Endothelial cell (in vitro differentiated cells): Measurements from ENCODE around the gene EXOC2. TPM values are rescaled to one million over a fixed set of nuclear protein-coding genes. Genes with fewer than 3 reads are reported as not detected.

ENCODE experiments used
- DNase-seq: peaks from one replicate; pipeline ENCODE4 v3.0.0; 2021; ENCODE audit warnings: low spot score
- H3K27ac Mint-ChIP-seq: one replicate; pipeline ENCODE4 v1.8.0; 2021; ENCODE audit warnings: mixed read lengths, inconsistent platforms; ENCODE audit not compliant: unreplicated experiment
- H3K27me3 Mint-ChIP-seq: one replicate; pipeline ENCODE4 v1.8.0; 2021; ENCODE audit warnings: mild to moderate bottlenecking, moderate library complexity, mixed read lengths, inconsistent platforms; ENCODE audit not compliant: unreplicated experiment
- H3K36me3 Mint-ChIP-seq: one replicate; pipeline ENCODE4 v1.8.0; 2021; ENCODE audit warnings: mild to moderate bottlenecking, low read depth, mixed read lengths, inconsistent platforms; ENCODE audit not compliant: unreplicated experiment
- H3K4me1 Mint-ChIP-seq: one replicate; pipeline ENCODE4 v1.8.0; 2021; ENCODE audit warnings: mild to moderate bottlenecking, mixed read lengths, inconsistent platforms; ENCODE audit not compliant: unreplicated experiment
- H3K4me3 Mint-ChIP-seq: one replicate; pipeline ENCODE4 v1.8.0; 2021; ENCODE audit warnings: mild to moderate bottlenecking, mixed read lengths, inconsistent platforms; ENCODE audit not compliant: unreplicated experiment
- H3K9me3 Mint-ChIP-seq: one replicate; pipeline ENCODE4 v1.8.0; 2021; ENCODE audit warnings: mixed read lengths, inconsistent platforms; ENCODE audit not compliant: unreplicated experiment
- CTCF ChIP-seq: fragments of 200-600 bp; sonication (generic); IDR thresholded peaks from one replicate; pipeline ENCODE4 v1.5.0; 2021; ENCODE audit warnings: antibody characterized with exemption; ENCODE audit not compliant: unreplicated experiment
- total RNA-seq: library from RNA; stranded (reverse); fragmentation: NEBNext Ultra II Directional; extraction: Animal tissue kit (Norgen Biotek cat#: 25700); gene quantifications from one replicate; pipeline ENCODE4 v1.2.1, GENCODE V29; 2021; ENCODE audit not compliant: unreplicated experiment

The EXOC2 gene
- total RNA-seq, 1 donor from 2014 or later, result 34.6 TPM

DNA sequence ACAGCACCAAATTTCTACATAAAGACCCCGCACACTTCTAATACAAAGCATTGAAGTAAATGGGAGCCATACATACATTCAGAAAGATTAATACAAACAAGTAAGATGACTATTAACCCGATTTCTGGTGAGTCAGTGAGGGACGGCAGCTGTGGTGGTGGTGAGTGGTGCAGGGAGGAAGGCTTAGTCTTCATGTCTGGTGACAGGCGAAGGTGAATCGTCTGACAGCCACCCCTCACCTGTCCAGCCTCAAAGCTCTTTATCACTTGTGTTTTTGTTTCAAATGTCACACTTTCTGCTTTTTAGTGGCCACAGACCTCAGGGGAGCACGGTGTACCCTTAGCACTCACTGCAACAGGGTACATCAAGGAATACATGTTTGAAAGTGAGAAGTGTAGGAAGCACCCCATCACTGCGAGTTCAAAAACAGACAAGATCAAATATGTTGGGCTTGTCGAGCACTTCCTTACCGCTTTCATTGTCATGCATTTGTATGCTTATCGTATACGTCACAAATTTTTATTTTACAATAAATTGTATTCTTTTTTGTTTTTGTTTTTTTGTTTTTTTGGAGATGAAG lies 237.8 kb downstream of the EXOC2 start:
- no peak for DNase-seq
- H3K4me1 Mint-ChIP-seq, result no peaks in the 10 kb centered on the region
- no peak for TF ChIP-seq CTCF
- no peak overlapping the region for H3K27ac Mint-ChIP-seq
- H3K36me3 Mint-ChIP-seq, result no peaks in the 10 kb centered on the region
- H3K4me3 Mint-ChIP-seq, result no peak overlapping the region
- H3K9me3 Mint-ChIP-seq, result no peaks in the 10 kb centered on the region
- H3K27me3 Mint-ChIP-seq, result peaks cover 5% of the 10 kb centered on the region

- Mint-ChIP-seq H3K27ac (no peak overlapping the region), H3K9me3 (no peaks in the 10 kb centered on the region), H3K36me3 (peaks cover 2% of the 10 kb centered on the region), H3K4me1 (no peaks in the 10 kb centered on the region), H3K27me3 (peaks cover 8% of the 10 kb centered on the region), H3K4me3 (no peak overlapping the region)
- DNase-seq, result no peak
- no peak for TF ChIP-seq CTCF
These were observed 238.6 kb downstream of the EXOC2 start for GRCh38 chr6:454148-454991.

- Mint-ChIP-seq H3K27ac (no peak overlapping the region), H3K4me3 (no peak overlapping the region), H3K27me3 (peaks cover 9% of the 10 kb centered on the region), H3K36me3 (peaks cover 8% of the 10 kb centered on the region), H3K4me1 (no peaks in the 10 kb centered on the region), H3K9me3 (peaks cover 5% of the 10 kb centered on the region)
- TF ChIP-seq CTCF, result no peak
- DNase-seq, result no peak
These were observed 239.8 kb downstream of the EXOC2 start for GRCh38 chr6:453152-453551.

GRCh38 chr6:452301-453067 lies 240.5 kb downstream of the EXOC2 start:
- Mint-ChIP-seq H3K9me3 (peaks cover 5% of the 10 kb centered on the region), H3K4me1 (no peaks in the 10 kb centered on the region), H3K27ac (no peak overlapping the region), H3K27me3 (peaks cover 9% of the 10 kb centered on the region), H3K4me3 (no peak overlapping the region), H3K36me3 (peaks cover 8% of the 10 kb centered on the region)
- TF ChIP-seq CTCF, result no peak
- DNase-seq, result no peak

- no peak overlapping the region for H3K4me3 Mint-ChIP-seq
- H3K4me1 Mint-ChIP-seq, result no peaks in the 10 kb centered on the region
- H3K36me3 Mint-ChIP-seq, result peaks cover 8% of the 10 kb centered on the region
- no peak overlapping the region for H3K27ac Mint-ChIP-seq
- H3K27me3 Mint-ChIP-seq, result peaks cover 7% of the 10 kb centered on the region
- DNase-seq, result no peak
- H3K9me3 Mint-ChIP-seq, result peaks cover 5% of the 10 kb centered on the region
- TF ChIP-seq CTCF, result no peak
These were observed 241.1 kb downstream of the EXOC2 start for GRCh38 chr6:451847-452246.
